T-cell (primary cell): ENCODE data around the gene LRRC9. TPM values are rescaled to one million over a fixed set of nuclear protein-coding genes. Genes with fewer than 3 reads are reported as not detected.

Experiments
- ATAC-seq, 4 experiments: fragments of 200-7000 bp in 3 of 4; fragments of 150-1000 bp in 1 of 4; cut with Tn5 transposase; replicated peaks in 1 of 4; 1 replicate in 3 of 4; 2 replicates in 1 of 4; pipeline ENCODE4 v1.10.0; 2021; ENCODE audit warnings: moderate library complexity in 3 of 4, mild to moderate bottlenecking in 2 of 4, moderate number of reproducible peaks in 1 of 4
- CTCF ChIA-PET, 2 donors: fragments of 300-600 bp; sonication (Branson Sonifier 250); formaldehyde crosslinking; loops; one replicate each; lab custom pipeline; 2022; ENCODE audit warnings: antibody characterized with exemption in 2 of 2; lab: Charles Lee
- POLR2A ChIA-PET, 2 donors: fragments of 300-600 bp; sonication (Branson Sonifier 250); formaldehyde crosslinking; loops; one replicate each; lab custom pipeline; 2022; ENCODE audit warnings: antibody characterized with exemption in 2 of 2; lab: Charles Lee
- DNase-seq, 35 experiments: peaks; one replicate each; pipeline versions ENCODE4 v3.0.0 to v3.0.0-alpha.2; 2013 to 2023
- H3K27ac ChIP-seq: one replicate; pipeline ENCODE4 v1.5.1; 2013; ENCODE audit warnings: low read length
- H3K27me3 ChIP-seq, 2 experiments: replicated peaks in 1 of 2; 1 replicate in 1 of 2; 2 replicates in 1 of 2; pipeline versions ENCODE4 v1.6.1 to v1.7.0; 2013; ENCODE audit warnings: low read length in 1 of 2, mixed read lengths in 1 of 2; ENCODE audit not compliant: control insufficient read depth in 2 of 2, insufficient read depth in 2 of 2; ENCODE audit errors: extremely low read depth in 1 of 2
- H3K36me3 ChIP-seq, 2 donors: 1 replicate in 1 of 2; 2 replicates in 1 of 2; pipeline versions ENCODE4 v1.6.1 to v1.7.0; 2013; ENCODE audit warnings: low read length in 1 of 2; ENCODE audit not compliant: control insufficient read depth in 2 of 2, insufficient read depth in 1 of 2; ENCODE audit errors: extremely low read depth in 1 of 2
- H3K4me1 ChIP-seq, 2 experiments: 1 replicate in 1 of 2; 2 replicates in 1 of 2; pipeline versions ENCODE4 v1.6.1 to v1.7.0; 2013; ENCODE audit warnings: low read length in 2 of 2, mixed read lengths in 1 of 2; ENCODE audit not compliant: insufficient read depth in 2 of 2, control insufficient read depth in 1 of 2; ENCODE audit errors: extremely low read depth in 1 of 2
- H3K4me3 ChIP-seq, 2 donors: 1 replicate in 1 of 2; 2 replicates in 1 of 2; pipeline versions ENCODE4 v1.5.1 to v1.7.0; 2013; ENCODE audit warnings: mild to moderate bottlenecking in 2 of 2, low read length in 1 of 2, moderate library complexity in 1 of 2; ENCODE audit not compliant: control insufficient read depth in 1 of 2; ENCODE audit errors: extremely low read depth in 1 of 2
- H3K9me3 ChIP-seq: 2 replicates; pipeline ENCODE4 v1.7.0; 2013
- H3K27ac Mint-ChIP-seq, 2 donors: one replicate each; pipeline ENCODE4 v1.8.0; 2020 to 2021; ENCODE audit warnings: mild to moderate bottlenecking in 2 of 2, mixed read lengths in 2 of 2
- H3K27me3 Mint-ChIP-seq, 2 donors: one replicate each; pipeline ENCODE4 v1.8.0; 2021 to 2022; ENCODE audit warnings: mixed read lengths in 2 of 2
- H3K36me3 Mint-ChIP-seq: one replicate; pipeline ENCODE4 v1.8.0; 2021; ENCODE audit warnings: mixed read lengths
- H3K4me1 Mint-ChIP-seq, 3 donors: one replicate each; pipeline ENCODE4 v1.8.0; 2020 to 2022; ENCODE audit warnings: mixed read lengths in 3 of 3, mild to moderate bottlenecking in 1 of 3
- H3K4me3 Mint-ChIP-seq, 3 donors: one replicate each; pipeline ENCODE4 v1.8.0; 2020 to 2022; ENCODE audit warnings: mild to moderate bottlenecking in 3 of 3, mixed read lengths in 3 of 3, moderate library complexity in 3 of 3
- H3K9me3 Mint-ChIP-seq, 3 donors: one replicate each; pipeline ENCODE4 v1.8.0; 2020 to 2022; ENCODE audit warnings: mixed read lengths in 3 of 3
- WGBS: methylation state at CpG from one replicate; pipeline ENCODE4 v1.1.5; 2013; ENCODE audit warnings: missing lambda C conversion rate; ENCODE audit not compliant: insufficient coverage; 5-methylcytosine and 5-hydroxymethylcytosine counted together
- total RNA-seq, 35 experiments: library from RNA in 6 of 35; stranded (reverse) in 6 of 35; fragments of 120-200 nt in 1 of 35; gene quantifications; one replicate each; pipeline versions ENCODE4 v1.2.1 to v1.2.4 and lab custom pipeline; 2013 to 2026

LRRC9 gene
- total RNA-seq, 5 donors from 2014 or later (not counting 1 experiment from before 2014, with no cell fraction given): not detected

- no peak overlapping the region for H3K27ac Mint-ChIP-seq
- CTCF ChIA-PET: no interaction called here
- H3K36me3 Mint-ChIP-seq: no peaks in the 10 kb centered on the region
- H3K36me3 ChIP-seq: no peaks in the 10 kb centered on the region
- POLR2A ChIA-PET: no interaction called here
- no peaks in the 10 kb centered on the region for H3K27me3 ChIP-seq
- no peak overlapping the region for H3K4me3 Mint-ChIP-seq
- no peaks in the 10 kb centered on the region for H3K4me1 Mint-ChIP-seq
- no peak overlapping the region for H3K4me3 ChIP-seq
- peaks cover 3 to 4% of the 10 kb centered on the region in 2 donors for H3K27me3 Mint-ChIP-seq
- H3K9me3 Mint-ChIP-seq: no peaks in the 10 kb centered on the region
- ATAC-seq: no peak
- H3K27ac ChIP-seq: no peak overlapping the region
- H3K9me3 ChIP-seq: no peaks in the 10 kb centered on the region
- DNase-seq: no peak
- no peaks in the 10 kb centered on the region for H3K4me1 ChIP-seq
Measured at GRCh38 chr14:59997449-59997848, 77.5 kb downstream of the LRRC9 start.

DNA sequence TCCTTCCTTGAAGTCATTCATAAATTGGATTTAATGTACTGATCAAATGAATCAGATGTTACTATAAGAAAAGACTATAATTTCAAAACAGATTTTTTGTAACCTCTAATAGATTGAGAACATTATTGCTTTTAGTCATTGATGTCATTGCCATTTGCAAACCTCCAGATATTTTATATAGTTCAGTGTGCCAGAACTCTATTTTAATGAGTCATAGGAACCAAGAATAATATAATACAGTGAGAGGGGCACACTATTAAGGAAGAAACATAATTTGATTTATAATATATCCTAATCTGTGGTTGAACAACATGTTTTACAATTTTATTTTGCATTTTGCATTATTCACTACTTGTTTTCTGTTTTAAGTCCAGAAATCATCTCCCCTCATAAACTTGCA lies 78.0 kb downstream of the LRRC9 start:
- POLR2A ChIA-PET: no interaction called here
- DNase-seq (no peak), ATAC-seq (no peak)
- Histone ChIP-seq H3K27me3 (no peaks in the 10 kb centered on the region), H3K27ac (no peak overlapping the region), H3K4me1 (no peaks in the 10 kb centered on the region), H3K9me3 (no peaks in the 10 kb centered on the region), H3K4me3 (no peak overlapping the region), H3K36me3 (no peaks in the 10 kb centered on the region)
- Mint-ChIP-seq H3K9me3 (no peaks in the 10 kb centered on the region), H3K4me1 (no peaks in the 10 kb centered on the region), H3K27ac (no peak overlapping the region), H3K4me3 (no peak overlapping the region), H3K27me3 (peaks cover 3 to 4% of the 10 kb centered on the region in 2 donors), H3K36me3 (no peaks in the 10 kb centered on the region)
- CTCF ChIA-PET: no interaction called here

GRCh38 chr14:59998564-59998963 lies 78.6 kb downstream of the LRRC9 start:
- Histone ChIP-seq H3K27ac (no peak overlapping the region), H3K36me3 (no peaks in the 10 kb centered on the region), H3K27me3 (no peaks in the 10 kb centered on the region), H3K9me3 (no peaks in the 10 kb centered on the region), H3K4me1 (no peaks in the 10 kb centered on the region), H3K4me3 (no peak overlapping the region)
- Mint-ChIP-seq H3K4me1 (no peaks in the 10 kb centered on the region), H3K27ac (no peak overlapping the region), H3K27me3 (peaks cover 3 to 4% of the 10 kb centered on the region in 2 donors), H3K9me3 (no peaks in the 10 kb centered on the region), H3K36me3 (no peaks in the 10 kb centered on the region), H3K4me3 (no peak overlapping the region)
- ATAC-seq (no peak), DNase-seq (no peak)
- ChIA-PET CTCF (no interaction called here), POLR2A (interaction anchor here (0.6 to 0.7 kb wide), 3 partner anchors 9 to 546 kb away, joined by 3 read pairs; no protein-coding TSS in a partner anchor)
- no CpG with 5 or more reads among the region's 1 CpG for WGBS

- Mint-ChIP-seq H3K4me1 (no peaks in the 10 kb centered on the region), H3K9me3 (no peaks in the 10 kb centered on the region), H3K27ac (no peak overlapping the region), H3K4me3 (no peak overlapping the region), H3K27me3 (no peaks in the 10 kb centered on the region), H3K36me3 (no peaks in the 10 kb centered on the region)
- Histone ChIP-seq H3K27ac (no peak overlapping the region), H3K4me1 (no peaks in the 10 kb centered on the region), H3K9me3 (no peaks in the 10 kb centered on the region), H3K36me3 (no peaks in the 10 kb centered on the region), H3K27me3 (no peaks in the 10 kb centered on the region), H3K4me3 (no peak overlapping the region)
- CTCF ChIA-PET: interaction anchor here in 1 of 2 donors (1.1 kb wide), 1 partner anchor 328 kb away, joined by 3 read pairs; no protein-coding TSS in a partner anchor
- WGBS: no CpG with 5 or more reads among the region's 2 CpGs
- POLR2A ChIA-PET: no interaction called here
- DNase-seq (no peak), ATAC-seq (no peak)
Measured at GRCh38 chr14:60002819-60003492, 83.0 kb downstream of the LRRC9 start.

GRCh38 chr14:60003991-60004390 lies 84.0 kb downstream of the LRRC9 start:
- Histone ChIP-seq H3K9me3 (no peaks in the 10 kb centered on the region), H3K27me3 (no peaks in the 10 kb centered on the region), H3K36me3 (no peaks in the 10 kb centered on the region), H3K27ac (no peak overlapping the region), H3K4me1 (no peaks in the 10 kb centered on the region), H3K4me3 (no peak overlapping the region)
- Mint-ChIP-seq H3K27ac (no peak overlapping the region), H3K4me3 (no peak overlapping the region), H3K27me3 (peaks cover 0 to 3% of the 10 kb centered on the region in 2 donors), H3K4me1 (no peaks in the 10 kb centered on the region), H3K9me3 (peaks cover 0 to under 1% (median 0%) of the 10 kb centered on the region in 3 donors), H3K36me3 (no peaks in the 10 kb centered on the region)
- ATAC-seq: no peak
- no peak for DNase-seq
- CTCF ChIA-PET: interaction anchor here in 1 of 2 donors (1.1 kb wide), 1 partner anchor 327 kb away, joined by 3 read pairs; no protein-coding TSS in a partner anchor
- WGBS: no CpG with 5 or more reads among the region's 3 CpGs
- POLR2A ChIA-PET: no interaction called here

- no peaks in the 10 kb centered on the region for H3K36me3 ChIP-seq
- Mint-ChIP-seq H3K27me3 (peaks cover 5 to 6% of the 10 kb centered on the region in 2 donors), H3K4me3 (no peak overlapping the region), H3K9me3 (peaks cover 5 to 8% (median 6%) of the 10 kb centered on the region in 3 donors), H3K36me3 (peaks cover 5% of the 10 kb centered on the region), H3K4me1 (no peaks in the 10 kb centered on the region), H3K27ac (no peak overlapping the region)
- H3K9me3 ChIP-seq: no peaks in the 10 kb centered on the region
- H3K4me3 ChIP-seq: no peak overlapping the region
- ChIA-PET CTCF (interaction anchor here in 1 of 2 donors (1.1 kb wide), 1 partner anchor 8 kb away, joined by 3 read pairs; no protein-coding TSS in a partner anchor), POLR2A (interaction anchor here in 1 of 2 donors (0.6 to 0.7 kb wide), 2 partner anchors 10 to 31 kb away, joined by 3 read pairs; no protein-coding TSS in a partner anchor)
- ATAC-seq: no peak
- H3K27ac ChIP-seq: no peak overlapping the region
- DNase-seq: no peak
- WGBS: no CpG with 5 or more reads among the region's 1 CpG
- H3K4me1 ChIP-seq: no peaks in the 10 kb centered on the region
- peaks cover 0 to 6% of the 10 kb centered on the region in 2 experiments for H3K27me3 ChIP-seq
Measured at GRCh38 chr14:60008042-60008441, 88.1 kb downstream of the LRRC9 start.
